Testis (tissue), 3 donors: ENCODE data around the gene ARL3. TPM values are rescaled to one million over a fixed set of nuclear protein-coding genes. Genes with fewer than 3 reads are reported as not detected.
A peak's percentile ranks its signal among the peaks of the same experiment; 100 is the strongest.

Experiments
- DNase-seq: peaks from one replicate; pipeline ENCODE4 v3.0.0-alpha.2; 2019
- H3K27ac ChIP-seq, 2 donors: fragments of 200-600 bp; sonication (generic); one replicate each; pipeline ENCODE4 v1.5.1; 2019
- H3K27me3 ChIP-seq: fragments of 200-600 bp; sonication (generic); one replicate; pipeline ENCODE4 v1.5.1; 2019
- H3K36me3 ChIP-seq: fragments of 200-600 bp; sonication (generic); one replicate; pipeline ENCODE4 v1.5.1; 2017; ENCODE audit warnings: low read depth; ENCODE audit errors: missing control alignments
- H3K4me1 ChIP-seq: fragments of 200-600 bp; sonication (generic); one replicate; pipeline ENCODE4 v1.5.1; 2019
- H3K4me3 ChIP-seq, 2 donors: fragments of 200-600 bp; sonication (generic); one replicate each; pipeline ENCODE4 v1.5.1; 2017 to 2019
- H3K9me3 ChIP-seq: fragments of 200-600 bp; sonication (generic); one replicate; pipeline ENCODE4 v1.5.1; 2017
- CTCF ChIP-seq, 3 experiments: fragments of 450-650 bp in 2 of 3; fragments of 200-600 bp in 1 of 3; sonication (generic) in 1 of 3; IDR thresholded peaks; one replicate each; pipeline ENCODE4 v1.5.1; 2016 to 2019; ENCODE audit warnings: antibody characterized with exemption in 3 of 3, mild to moderate bottlenecking in 2 of 3, moderate library complexity in 1 of 3
- POLR2A ChIP-seq: fragments of 450-650 bp; IDR thresholded peaks from one replicate; pipeline ENCODE4 v1.6.1; 2017; ENCODE audit warnings: antibody characterized with exemption, mild to moderate bottlenecking, moderate library complexity
- WGBS, 2 donors: methylation state at CpG; one replicate each; pipeline ENCODE4 v1.1.5; 2018; 5-methylcytosine and 5-hydroxymethylcytosine counted together
- intact Hi-C: fragments of 100-400 bp; cut with DNase I; formaldehyde crosslinking; loops from one replicate; pipeline ENCODE4 v1.15.1; 2023; ENCODE audit warnings: low total_unique reads
- polyA plus RNA-seq: library from polyadenylated mRNA; stranded (reverse); fragments of 350-450 nt; fragmentation: Illumina TruSeq; extraction: RNeasy Lipid Tissue Mini Kit (QIAGEN cat#74804); gene quantifications from one replicate; pipeline ENCODE4 v1.2.3, GENCODE V29; 2014; ENCODE audit warnings: low read depth, low replicate concordance; ENCODE audit not compliant: insufficient read depth
- total RNA-seq, 2 donors: library from RNA; depleted of rRNA; stranded (reverse); fragments of >200 nt; gene quantifications; one replicate each; pipeline ENCODE4 v1.2.3, GENCODE V29; 2016

ARL3 gene
- total and polyA plus RNA-seq, 3 donors from 2014 or later = 10.8 to 25.2 (median 10.9) TPM

DNA sequence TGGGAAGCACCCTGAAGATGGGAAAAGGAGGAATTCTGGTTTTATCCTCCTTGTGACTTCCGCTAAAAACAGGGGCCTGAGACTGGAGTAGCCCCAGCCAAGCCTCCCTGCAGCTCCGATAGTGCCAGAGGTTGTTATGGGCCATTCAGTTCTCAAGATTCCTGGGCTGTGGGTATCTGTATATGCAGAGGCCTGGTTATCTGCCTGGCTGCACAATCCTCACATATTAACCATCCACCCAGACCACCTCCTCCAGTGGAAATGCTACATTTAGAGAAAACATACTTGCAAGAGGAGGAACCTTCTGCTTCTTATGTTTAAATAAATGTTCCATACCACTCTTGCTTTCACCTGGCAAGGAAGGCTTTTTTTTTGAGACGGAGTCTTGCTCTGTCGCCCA lies 34.6 kb downstream of the ARL3 start:
- Histone ChIP-seq H3K4me3 (no peak overlapping the region), H3K4me1 (peaks cover 48% of the 10 kb centered on the region), H3K9me3 (no peaks in the 10 kb centered on the region), H3K27ac (no peak overlapping the region), H3K27me3 (no peaks in the 10 kb centered on the region), H3K36me3 (no peaks in the 10 kb centered on the region)
- intact Hi-C loops = no loop called here
- DNase-seq = no peak
- WGBS, 2 donors = 96 to 100% methylated on average over 4 of the region's 4 CpGs
- TF ChIP-seq CTCF (IDR thresholded peaks at IDR 0.05) (no peak), POLR2A (no peak)

DNA sequence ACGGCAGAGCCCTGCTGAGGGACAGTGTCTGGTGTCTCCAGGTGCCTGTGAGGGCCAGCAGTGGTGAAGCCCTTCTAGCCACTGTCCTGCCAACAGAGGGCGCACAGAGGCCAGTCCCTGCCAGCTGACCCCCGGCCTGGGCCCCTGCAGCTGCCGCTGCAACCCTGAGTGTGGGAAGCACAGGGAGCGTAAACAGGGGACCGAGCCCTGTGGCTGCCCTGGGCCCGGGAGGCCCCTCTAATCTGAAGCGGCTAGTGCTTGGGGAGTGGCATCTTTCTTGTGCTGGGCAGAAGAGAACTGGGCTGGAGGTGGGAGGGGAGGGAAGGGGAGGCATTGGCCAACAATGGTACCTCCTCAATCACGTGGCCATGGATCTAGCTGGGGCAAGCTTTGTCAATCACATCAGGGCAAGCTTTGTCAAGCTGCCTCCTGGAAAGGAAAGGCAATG lies 35.3 kb downstream of the ARL3 start:
- Histone ChIP-seq H3K4me3 (no peak overlapping the region), H3K36me3 (no peaks in the 10 kb centered on the region), H3K27ac (no peak overlapping the region), H3K9me3 (no peaks in the 10 kb centered on the region), H3K4me1 (peaks cover 55% of the 10 kb centered on the region), H3K27me3 (no peaks in the 10 kb centered on the region)
- DNase-seq = peak; percentile 83
- intact Hi-C loops = no loop called here
- WGBS, 2 donors = 35 to 49% methylated on average over 5 to 9 of the region's 9 CpGs
- no peak for TF ChIP-seq POLR2A
- TF ChIP-seq CTCF (IDR thresholded peaks at IDR 0.05) = peak; percentile 9 to 51 (median 49)

DNA sequence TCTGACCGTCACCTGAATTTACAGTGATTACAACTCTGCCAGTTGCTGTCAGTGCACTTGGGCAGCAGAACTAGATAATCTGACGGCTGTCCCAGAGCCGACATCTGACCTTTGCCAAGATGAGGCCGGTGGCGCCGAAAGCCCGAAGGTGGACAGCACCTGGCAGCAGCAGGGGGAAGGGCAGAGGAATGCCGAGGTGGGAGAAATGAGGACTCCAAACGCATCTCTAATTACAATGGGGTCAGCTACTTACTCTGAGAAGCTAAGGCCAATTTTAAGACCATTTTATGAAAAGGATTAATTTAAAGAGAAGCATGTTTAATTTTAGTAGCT lies 36.2 kb downstream of the ARL3 start:
- Histone ChIP-seq H3K27ac (peak overlapping the region in 1 of 2 donors; percentile 84), H3K27me3 (no peaks in the 10 kb centered on the region), H3K9me3 (no peaks in the 10 kb centered on the region), H3K36me3 (no peaks in the 10 kb centered on the region), H3K4me3 (no peak overlapping the region), H3K4me1 (peaks cover 64% of the 10 kb centered on the region)
- no peak for TF ChIP-seq POLR2A
- no peak for TF ChIP-seq CTCF (IDR thresholded peaks at IDR 0.05)
- 70 to 84% methylated on average over 9 of the region's 9 CpGs for WGBS, 2 donors
- intact Hi-C loops = no loop called here
- DNase-seq = no peak

GRCh38 chr10:102677331-102678067 lies 36.7 kb downstream of the ARL3 start:
- DNase-seq = no peak
- no peaks in the 10 kb centered on the region for H3K36me3 ChIP-seq
- H3K9me3 ChIP-seq = no peaks in the 10 kb centered on the region
- H3K4me3 ChIP-seq = no peak overlapping the region
- intact Hi-C loops = no loop called here
- no peaks in the 10 kb centered on the region for H3K27me3 ChIP-seq
- H3K4me1 ChIP-seq = peaks cover 67% of the 10 kb centered on the region
- WGBS, 2 donors = 57 to 71% methylated on average over 8 to 9 of the region's 9 CpGs
- peak overlapping the region; percentile 61 to 84 for H3K27ac ChIP-seq
- TF ChIP-seq CTCF (IDR thresholded peaks at IDR 0.05) (no peak), POLR2A (no peak)
